ENCODE measurements around the gene DRG1. TPM values are rescaled to one million over a fixed set of nuclear protein-coding genes. Genes with fewer than 3 reads are reported as not detected.
"Not testable (repeated sequence)": the region's sequence is repeated elsewhere in the genome, so short reads cannot be mapped to it uniquely, and the experiment has no call there.

The DRG1 gene, protein sequence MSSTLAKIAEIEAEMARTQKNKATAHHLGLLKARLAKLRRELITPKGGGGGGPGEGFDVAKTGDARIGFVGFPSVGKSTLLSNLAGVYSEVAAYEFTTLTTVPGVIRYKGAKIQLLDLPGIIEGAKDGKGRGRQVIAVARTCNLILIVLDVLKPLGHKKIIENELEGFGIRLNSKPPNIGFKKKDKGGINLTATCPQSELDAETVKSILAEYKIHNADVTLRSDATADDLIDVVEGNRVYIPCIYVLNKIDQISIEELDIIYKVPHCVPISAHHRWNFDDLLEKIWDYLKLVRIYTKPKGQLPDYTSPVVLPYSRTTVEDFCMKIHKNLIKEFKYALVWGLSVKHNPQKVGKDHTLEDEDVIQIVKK
- total RNA-seq (ENCODE audit: insufficient read depth, low replicate concordance): 41.2 TPM

DNA sequence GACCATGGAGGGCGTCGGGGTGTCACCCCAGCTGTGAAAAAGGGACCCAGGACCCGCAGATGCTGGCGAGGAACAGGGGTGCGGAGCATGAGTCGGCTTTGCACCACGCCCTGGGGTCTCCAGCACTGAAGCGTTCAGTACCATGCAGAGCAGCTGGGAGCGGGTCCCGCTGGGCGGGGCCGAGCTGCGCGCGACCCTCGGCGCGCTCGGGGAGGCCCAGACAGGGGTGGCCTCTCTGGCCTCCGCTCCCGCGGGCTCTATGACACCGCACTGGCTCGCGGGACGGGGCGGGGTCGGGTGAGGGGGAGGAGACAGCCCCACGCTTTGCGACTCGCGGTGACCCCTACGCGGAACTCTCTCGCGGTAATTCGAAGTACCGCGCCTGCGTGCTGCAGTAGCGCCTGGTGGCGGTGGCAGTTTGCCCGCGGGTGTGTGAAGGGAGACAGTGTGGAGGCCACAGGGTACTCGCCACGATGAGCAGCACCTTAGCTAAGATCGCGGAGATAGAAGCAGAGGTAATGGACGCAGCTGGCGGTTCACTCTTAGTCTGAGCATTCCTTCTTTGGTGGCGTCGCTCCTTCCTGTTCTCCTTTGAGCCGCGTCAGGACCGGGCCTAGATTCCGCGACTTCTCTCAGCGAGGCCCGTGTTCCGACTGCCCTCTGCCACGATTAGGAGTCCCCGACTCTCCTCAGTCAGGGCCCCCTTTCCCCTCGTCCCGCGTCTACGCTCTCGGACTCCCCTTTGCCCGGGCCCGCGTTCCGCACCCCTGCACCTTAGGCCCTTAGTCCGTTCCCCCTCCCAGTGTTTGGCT, at the start of gene DRG1:
Gene DRG1, plus strand, starts transcription at position 394 of the 812 bp plus-strand sequence. Its CDS starts 80 bp downstream, at position 474.
- peak; percentile 98 for DNase-seq (ENCODE audit: low spot score)

DNA sequence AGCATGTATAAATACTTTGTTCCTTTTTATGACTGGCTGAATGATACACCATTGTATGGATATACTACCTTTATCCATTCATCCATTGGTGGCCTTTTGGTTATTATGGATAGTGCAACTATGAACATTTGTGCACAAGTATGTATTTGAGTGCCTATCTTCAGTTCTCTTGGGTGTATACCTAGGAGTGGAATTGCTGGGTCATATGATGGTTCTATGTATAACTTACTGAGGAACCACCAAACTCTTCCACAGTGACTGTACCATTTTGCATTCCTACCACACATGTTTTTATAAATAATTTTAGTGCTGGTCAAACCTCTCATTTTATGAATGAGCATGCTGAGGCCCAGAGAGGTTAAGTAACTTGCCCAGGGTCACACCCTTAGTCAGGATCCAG, 49.4 kb upstream of the DRG1 start:
- DNase-seq (ENCODE audit: low spot score): no peak

DNA sequence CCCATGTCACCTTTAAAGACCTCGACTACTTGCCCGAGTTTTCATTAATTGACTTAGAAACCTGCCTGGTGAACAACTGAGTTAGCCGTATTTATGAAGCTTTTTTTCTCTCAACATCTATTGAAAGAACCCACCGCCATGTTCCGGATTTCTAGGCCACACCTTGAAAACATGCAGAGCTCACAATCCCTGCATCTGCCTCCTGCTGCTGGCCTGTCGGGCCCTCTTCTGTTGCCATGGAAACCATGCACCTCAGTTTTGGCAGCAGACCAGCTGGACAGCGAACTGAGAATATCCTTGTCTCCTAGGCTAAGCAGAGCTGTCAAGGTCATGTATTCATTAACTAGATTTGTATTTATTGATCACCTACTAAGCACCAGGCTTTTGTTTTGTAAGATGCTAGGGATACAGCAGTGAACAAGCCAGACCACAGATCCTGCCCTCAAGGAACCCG, 49.0 kb upstream of the DRG1 start:
- DNase-seq (ENCODE audit: low spot score): peak; percentile 39

DNA sequence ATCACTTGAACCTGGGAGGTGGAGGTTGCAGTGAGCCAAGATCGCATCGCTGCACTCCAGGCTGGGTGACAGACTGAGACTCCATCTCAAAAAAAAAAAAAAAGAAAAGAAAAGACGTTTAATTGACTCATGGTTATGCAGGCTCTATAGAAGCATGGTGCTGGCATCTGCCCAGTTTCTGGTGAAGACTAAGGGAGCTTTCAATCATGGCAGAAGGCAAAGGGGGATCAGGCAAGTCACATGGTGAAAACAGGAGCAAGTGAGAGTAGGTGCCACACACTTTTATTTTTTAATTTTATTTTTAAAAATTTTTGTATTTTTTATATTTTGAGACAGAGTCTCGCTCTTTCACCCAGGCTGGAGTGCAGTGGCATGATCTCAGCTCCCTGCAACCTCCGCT, 44.9 kb upstream of the DRG1 start:
- no peak for DNase-seq (ENCODE audit: low spot score)

DNA sequence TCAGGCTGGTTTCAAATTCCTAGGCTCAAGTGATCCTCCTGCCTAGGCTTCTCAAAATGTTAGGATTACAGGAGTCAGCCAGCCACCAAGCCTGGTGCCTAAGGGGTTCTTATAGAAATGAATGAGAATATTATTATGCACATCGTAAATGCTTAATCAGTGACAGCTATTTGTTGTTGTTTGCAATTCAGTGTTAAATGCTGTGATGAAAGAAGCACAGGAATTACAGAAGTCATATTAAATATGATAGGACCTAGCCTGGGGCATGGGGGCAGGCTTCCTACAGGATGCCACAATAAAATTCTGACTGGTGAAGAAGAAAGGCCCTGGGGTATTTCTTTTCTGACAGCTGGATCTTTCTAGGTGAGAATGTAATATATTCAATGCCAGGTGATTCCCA, 39.4 kb upstream of the DRG1 start:
- DNase-seq (ENCODE audit: low spot score): no peak

DNA sequence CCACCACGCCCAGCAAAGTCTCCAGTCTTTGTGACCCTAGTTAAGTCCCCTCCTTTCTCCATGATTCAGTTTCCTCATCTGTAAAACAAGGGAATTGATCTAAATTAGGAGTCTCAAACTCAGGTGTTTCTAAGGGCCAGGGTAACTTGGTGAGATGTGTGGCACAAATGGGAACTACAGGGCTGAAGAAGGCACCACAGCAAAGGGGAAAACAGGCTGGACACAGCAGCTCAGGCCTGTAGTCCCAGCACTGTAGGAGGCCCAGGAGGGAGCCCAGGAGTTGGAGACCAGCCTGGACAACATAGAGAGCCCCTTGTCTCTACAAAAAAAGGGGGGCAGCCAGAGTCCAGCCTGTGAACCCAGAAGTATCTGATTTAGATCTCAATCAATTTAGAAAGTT, 37.7 kb upstream of the DRG1 start:
- DNase-seq (ENCODE audit: low spot score): no peak

DNA sequence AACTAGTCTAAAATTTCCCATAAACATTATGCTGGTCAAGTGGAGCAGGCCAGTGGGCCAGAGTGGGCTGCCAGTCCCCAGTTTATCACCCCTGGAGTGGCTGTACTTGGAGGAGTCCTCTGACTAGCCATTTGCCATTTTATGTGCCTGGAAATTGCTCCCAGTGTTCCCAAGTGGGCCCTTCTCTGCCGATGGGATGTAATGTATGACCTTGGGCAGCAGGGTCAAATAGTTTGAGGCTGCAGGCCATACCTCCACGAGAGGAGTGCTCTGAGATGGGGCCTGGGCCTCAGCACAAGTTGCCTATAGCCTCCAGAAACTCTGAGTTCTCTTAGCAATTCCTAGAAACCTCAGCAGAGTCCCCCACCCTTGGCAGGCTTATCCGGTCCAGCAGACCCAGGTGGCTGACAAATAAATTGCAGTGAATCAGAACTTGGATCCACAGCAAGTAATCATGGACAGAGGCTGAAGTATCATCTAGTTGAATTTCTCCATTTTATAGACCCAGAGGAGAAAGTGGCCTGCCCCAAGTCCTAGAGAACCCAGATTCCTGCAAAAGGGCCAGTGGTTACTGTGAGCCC, 35.4 kb upstream of the DRG1 start:
- no peak for DNase-seq (ENCODE audit: low spot score)

DNA sequence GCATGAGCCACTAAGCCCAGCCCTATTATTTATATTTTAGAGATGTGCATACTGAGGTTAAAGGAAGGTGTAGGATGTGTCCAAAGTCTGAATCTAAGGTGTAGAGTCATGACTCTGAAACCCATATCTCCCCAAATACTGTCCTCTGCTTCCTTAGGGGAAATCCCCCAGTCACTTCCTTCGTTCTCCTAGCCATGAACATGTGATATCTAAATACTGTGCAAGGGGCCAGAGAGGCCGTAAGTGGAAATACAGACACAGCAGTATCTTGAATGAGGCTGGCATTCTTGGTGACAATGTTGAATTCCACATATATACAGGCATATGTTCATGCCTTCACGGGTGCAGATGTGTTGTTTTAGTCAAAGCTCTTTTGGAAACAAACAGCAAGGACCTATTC, 32.0 kb upstream of the DRG1 start:
- DNase-seq (ENCODE audit: low spot score): no peak

DNA sequence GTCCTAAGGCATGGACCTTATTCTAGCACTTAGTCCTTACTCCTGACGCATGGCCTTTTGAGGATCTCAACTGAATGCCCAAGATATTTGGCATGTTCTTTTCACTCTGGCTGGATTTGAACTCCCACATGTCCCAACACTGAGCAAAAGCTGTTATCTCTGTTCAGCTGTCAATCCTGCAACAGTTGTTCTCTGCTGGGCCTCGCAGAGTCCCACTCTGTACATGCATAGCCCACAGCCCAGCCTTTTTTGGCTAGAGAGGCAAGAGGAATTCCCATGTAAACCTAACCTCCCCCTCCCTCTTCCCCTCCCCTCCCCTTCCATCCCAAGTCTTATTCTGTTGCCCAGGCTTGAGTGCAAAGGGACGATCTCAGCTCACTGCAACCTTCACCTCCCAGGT, 21.8 kb upstream of the DRG1 start:
- no peak for DNase-seq (ENCODE audit: low spot score)

DNA sequence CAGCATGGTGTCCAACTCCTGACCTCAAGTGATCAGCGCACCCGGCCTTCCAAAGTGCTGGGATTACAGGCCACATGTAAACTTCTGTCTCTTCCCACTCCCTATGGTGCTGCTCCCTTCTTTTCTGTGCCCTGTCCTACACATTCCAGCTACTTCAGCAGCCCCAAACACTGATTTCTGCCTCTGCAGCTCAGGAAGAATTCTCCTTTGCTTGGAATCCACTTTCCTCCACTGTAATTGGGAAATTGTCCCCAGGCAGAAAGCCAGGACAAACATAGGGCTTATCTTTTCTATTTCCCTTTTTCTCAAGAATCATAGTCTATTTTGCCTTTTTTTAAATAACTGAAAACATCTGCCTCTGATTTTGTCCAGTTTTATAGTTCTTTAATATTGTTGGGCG, 21.3 kb upstream of the DRG1 start:
- DNase-seq (ENCODE audit: low spot score): no peak

DNA sequence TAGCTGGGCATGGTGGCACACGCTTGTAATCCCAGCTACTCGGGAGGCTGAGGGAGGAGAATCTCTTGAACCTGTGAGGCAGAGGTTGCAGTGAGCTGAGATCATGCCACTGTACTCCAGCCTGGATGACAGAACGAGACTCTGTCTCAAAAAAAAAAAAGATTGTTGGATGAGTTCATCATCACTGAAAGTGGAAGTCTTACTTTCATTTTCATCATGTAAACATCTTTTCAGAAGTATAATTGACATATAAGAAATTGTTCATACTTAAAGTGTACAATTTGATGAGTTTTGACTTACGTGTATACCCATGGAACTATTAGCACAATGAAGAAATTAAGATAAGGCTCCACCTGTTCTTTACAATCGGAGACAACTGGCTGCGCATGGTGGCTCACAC, 20.8 kb upstream of the DRG1 start:
- DNase-seq (ENCODE audit: low spot score): not testable (repeated sequence)

DNA sequence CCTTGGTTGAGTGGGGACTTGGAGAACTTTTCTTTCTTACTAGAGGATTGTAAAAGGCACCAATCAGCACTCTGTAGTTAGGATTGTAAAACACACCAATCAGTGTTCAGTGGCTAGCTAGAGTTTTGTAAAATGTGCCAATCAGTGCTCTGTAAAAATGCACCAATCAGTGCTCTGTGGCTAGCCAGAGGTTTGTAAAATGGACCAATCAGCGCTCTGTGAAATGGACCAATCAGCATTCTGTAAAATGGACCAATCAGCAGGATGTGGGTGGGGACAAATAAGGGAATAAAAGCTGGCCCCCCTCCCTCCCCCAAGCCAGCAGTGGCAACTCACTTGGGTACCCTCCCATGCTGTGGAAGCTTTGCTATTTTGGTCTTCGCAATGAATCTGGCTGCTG, 5.5 kb upstream of the DRG1 start:
- no peak for DNase-seq (ENCODE audit: low spot score)

DNA sequence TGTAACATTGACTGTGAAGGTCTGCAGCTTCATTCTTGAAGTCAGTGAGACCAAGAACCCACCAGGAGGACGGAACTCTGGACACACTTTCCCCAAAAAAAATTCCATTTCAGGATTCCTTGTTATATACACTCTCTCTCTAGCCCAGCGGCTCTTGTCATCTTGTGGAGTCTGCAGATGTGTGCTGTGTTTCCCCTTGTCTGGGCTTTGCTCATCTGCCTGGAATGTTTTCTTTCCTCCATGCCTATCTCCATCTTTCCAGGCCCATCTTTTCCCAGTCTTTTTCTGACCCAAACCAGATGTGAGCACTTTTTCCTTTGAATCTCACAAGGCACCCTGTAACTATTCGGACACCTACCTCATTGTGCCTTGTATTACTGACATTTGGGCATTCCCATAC, 5.1 kb upstream of the DRG1 start:
- no peak for DNase-seq (ENCODE audit: low spot score)

DNA sequence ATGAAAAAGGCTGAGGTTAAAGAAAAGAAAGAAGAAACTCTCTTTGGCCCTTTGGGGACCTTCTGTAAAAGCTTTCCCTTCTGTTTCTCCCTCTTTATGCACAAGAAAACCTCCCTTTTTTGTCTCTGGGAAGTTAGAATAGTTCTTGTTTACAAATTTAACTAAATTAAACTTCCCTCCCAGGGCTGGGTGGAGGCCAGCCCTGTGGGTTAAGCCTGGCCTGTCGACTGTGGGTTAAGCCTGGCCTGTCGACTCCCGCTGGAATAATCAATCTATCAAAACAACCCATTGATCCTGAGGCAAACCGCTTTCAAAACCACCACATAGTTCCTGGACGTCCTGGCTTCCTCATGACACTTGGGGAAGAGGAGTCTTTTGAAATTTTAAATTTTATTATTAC, 1.2 kb upstream of the DRG1 start:
- no peak for DNase-seq (ENCODE audit: low spot score)

DNA sequence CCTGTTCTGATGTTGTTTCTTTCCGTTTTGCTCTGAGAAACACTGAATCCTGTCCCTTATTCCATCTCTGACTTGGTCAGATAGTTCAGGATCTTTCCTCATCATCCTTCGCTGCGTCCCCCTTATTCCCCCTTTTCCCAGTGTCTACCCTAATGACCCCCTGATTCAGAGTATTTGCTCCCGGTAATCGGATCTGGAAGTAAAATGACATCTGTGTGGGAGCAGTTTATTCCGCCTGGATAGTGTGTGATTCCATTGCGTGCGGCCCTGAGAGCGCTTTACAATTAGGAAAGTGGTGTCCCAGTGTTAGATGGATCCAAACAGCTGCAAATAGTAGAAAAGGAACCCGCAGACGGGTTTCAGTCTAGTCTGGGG, 606 bp downstream of the DRG1 start:
- DNase-seq (ENCODE audit: low spot score): no peak

DNA sequence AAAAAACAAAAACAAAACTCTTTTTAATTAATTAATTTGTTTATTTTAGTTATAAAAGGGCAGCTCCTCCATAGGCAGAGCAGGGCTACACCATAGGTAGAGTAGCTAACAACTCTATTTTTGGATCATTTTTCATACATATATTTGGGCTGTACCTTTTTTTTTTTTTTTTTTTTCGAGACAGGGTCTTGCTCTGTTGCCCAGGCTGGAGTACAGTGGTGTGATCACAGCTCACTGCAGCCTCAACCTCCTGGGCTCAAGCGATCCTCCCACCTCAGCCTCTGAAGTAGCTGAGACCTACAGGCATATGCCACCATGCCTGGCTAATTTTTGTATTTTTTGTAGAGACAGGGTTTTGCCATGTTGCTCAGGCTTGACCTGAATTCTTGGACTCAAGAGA, 2.9 kb downstream of the DRG1 start:
- not testable (repeated sequence) for DNase-seq (ENCODE audit: low spot score)

DNA sequence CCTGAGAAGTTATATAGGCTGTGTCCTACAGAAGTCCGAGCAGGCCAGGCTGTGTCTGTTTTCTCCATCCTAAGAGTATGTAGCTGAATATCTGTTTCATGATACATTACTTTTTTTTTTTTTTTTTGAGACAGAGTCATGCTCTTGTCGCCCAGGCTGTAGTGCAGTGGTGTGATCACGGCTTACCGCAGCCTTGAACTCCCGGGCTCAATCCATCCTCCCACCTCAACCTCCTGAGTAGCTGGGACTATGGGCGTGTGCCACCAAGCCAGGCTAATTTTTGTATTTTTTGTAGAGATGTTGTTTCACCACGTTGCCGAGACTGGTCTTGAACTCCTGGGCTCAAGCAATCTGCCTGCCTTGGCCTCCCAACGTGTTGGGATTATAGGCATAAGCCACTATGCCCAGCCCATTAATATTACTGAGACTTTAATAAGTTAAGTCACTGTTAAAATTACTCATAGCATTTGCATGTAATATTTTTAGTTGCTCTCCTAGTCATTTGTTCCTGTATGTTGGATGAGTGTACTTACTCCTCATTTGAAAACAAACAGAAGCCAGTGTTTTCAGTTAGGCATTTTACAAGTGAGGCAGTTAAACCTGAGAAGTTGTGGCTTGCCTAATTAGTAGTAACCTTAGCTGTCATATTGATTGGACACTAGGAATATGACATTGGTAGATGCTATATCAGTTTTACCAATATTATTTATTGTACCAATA, 26.1 kb downstream of the DRG1 start:
- no peak for DNase-seq (ENCODE audit: low spot score)

DNA sequence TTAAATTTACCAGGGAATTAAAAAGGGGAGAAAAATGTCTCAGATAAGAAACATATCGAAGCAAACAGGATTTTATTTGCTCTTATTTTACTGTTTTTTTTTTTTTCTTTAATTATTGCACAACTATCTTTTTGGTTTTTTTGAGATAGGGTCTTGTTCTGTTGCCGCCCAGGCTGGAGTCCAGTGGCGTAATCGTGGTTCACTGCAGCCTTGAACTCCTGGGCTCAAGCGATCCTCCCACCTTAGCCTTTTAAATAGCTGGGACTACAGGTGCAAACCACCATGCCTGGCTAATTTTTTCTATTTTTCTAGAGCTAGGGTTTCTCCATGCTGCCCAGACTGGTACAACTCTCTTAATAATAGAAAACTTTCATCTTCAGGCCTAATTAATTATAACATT, 32.5 kb downstream of the DRG1 start:
- DNase-seq (ENCODE audit: low spot score): no peak

DNA sequence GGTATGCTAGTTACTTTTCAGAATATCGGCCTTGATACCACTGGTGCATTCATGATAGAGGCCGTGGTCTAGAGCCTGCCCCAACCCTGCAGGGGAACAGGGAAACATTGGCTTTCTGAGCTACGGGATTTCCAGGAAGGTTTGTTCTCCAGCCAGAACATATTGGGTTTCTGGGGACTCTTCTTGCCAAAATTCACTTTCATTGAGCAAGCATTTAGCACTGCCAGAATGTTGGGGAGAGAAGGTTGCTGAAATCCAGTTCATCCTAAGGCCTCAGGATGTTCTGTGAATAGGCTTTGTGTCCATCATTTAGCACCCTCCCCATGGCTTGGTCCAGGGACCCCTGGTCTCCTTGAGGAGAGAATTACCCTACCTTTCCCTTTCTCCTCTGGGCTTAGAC, 36.7 kb downstream of the DRG1 start:
- no peak for DNase-seq (ENCODE audit: low spot score)

DNA sequence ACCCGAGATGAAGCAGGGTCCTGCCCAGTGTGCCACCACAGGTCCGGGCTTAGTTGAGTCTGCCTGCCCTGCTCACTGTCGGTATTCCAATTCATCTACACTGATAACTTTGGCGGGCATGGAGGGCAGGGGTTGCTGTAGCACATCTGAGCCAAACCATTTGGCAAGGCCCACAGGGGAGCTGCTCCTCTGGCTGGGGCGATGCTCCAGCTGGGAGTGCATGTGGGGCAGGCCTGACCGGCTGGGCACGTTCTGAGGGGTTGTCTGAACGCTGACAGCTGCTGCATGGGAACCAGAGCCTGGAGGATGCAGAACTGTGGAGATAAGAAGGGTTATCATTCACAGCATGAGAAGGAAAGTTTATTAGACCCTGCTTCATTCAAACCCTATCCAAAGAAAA, 40.4 kb downstream of the DRG1 start:
- peak; percentile 32 for DNase-seq (ENCODE audit: low spot score)

DNA sequence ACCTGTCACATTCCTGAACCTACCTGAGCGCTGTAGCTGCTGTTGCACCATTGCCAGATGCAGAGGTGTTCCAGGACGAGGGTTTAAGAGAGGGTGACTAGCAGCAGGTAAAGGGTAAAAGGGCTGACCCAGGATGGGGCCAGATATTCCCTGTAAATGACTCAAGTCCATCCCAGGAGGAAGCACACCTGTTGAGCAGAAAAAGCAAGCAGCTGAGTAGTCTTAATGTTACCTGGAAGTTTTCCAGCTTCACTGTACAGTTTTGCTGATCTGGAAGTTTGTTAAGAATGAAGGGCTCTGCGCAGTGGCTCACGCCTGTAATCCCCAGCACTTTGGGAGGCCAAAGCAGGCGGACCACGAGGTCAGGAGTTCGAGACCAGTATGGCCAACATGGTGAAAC, 41.3 kb downstream of the DRG1 start:
- no peak for DNase-seq (ENCODE audit: low spot score)

DNA sequence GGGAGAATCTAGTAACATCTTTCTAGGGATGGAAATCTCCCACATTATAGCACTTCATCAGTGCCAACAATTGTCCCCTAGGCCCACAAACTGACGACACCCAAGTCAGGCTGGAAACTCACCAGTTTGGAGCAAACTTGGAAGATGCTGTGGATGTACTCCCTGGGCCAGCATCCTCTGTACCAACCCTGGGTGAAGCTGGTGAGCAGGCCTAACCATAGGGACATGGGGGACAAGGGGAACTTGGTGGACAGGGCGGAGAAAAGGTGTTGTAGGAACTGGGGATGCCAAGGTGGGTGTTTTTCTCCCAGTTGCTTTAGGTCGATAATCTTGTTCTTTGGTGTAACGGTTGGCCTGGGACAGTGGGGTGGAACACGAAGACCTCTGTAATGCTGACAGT, 42.2 kb downstream of the DRG1 start:
- no peak for DNase-seq (ENCODE audit: low spot score)

Measured in umbilical cord (tissue), 2 donors.